NB4 (cell line): ENCODE measurements around the gene CTIF.

ENCODE experiments used
- POLR2A ChIP-seq: IDR thresholded peaks from 2 replicates; pipeline ENCODE4 v1.6.1; 2011; ENCODE audit warnings: mild to moderate bottlenecking; ENCODE audit not compliant: insufficient read length; ENCODE audit errors: extremely low read depth
- TF ChIP-seq, protein P1 (sequence below): IDR thresholded peaks from one replicate; pipeline ENCODE4 v1.5.1; 2012; ENCODE audit warnings: low read depth, low read length
- TF ChIP-seq, protein P2 (sequence below): IDR thresholded peaks from 2 replicates; pipeline ENCODE4 v1.6.1; 2011; ENCODE audit warnings: low read depth, low read length

- TF ChIP-seq, protein P1, sequence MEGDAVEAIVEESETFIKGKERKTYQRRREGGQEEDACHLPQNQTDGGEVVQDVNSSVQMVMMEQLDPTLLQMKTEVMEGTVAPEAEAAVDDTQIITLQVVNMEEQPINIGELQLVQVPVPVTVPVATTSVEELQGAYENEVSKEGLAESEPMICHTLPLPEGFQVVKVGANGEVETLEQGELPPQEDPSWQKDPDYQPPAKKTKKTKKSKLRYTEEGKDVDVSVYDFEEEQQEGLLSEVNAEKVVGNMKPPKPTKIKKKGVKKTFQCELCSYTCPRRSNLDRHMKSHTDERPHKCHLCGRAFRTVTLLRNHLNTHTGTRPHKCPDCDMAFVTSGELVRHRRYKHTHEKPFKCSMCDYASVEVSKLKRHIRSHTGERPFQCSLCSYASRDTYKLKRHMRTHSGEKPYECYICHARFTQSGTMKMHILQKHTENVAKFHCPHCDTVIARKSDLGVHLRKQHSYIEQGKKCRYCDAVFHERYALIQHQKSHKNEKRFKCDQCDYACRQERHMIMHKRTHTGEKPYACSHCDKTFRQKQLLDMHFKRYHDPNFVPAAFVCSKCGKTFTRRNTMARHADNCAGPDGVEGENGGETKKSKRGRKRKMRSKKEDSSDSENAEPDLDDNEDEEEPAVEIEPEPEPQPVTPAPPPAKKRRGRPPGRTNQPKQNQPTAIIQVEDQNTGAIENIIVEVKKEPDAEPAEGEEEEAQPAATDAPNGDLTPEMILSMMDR, result no peak
- TF ChIP-seq POLR2A, result no peak
- TF ChIP-seq, protein P2, sequence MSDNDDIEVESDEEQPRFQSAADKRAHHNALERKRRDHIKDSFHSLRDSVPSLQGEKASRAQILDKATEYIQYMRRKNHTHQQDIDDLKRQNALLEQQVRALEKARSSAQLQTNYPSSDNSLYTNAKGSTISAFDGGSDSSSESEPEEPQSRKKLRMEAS, result no peak
Observed at GRCh38 chr18:48612511-48612910, 73.7 kb downstream of the CTIF start.
